Parathyroid adenoma (tissue), 2 donors: ENCODE measurements around the gene HMG20B.

ENCODE experiments used
- H2AFZ ChIP-seq: fragments of 300-600 bp; sonication (generic); one replicate; pipeline ENCODE4 v1.7.0; 2017; ENCODE audit warnings: antibody characterized with exemption, mild to moderate bottlenecking
- H3K27ac ChIP-seq: fragments of 300-600 bp; sonication (generic); one replicate; pipeline ENCODE4 v1.7.0; 2017
- H3K27me3 ChIP-seq: fragments of 300-600 bp; sonication (generic); one replicate; pipeline ENCODE4 v1.7.0; 2017; ENCODE audit warnings: low read length; ENCODE audit not compliant: control insufficient read depth, insufficient read depth
- H3K36me3 ChIP-seq: fragments of 300-600 bp; sonication (generic); one replicate; pipeline ENCODE4 v1.7.0; 2017; ENCODE audit warnings: low read length; ENCODE audit not compliant: control insufficient read depth, insufficient read depth
- H3K4me1 ChIP-seq: fragments of 300-600 bp; sonication (generic); one replicate; pipeline ENCODE4 v1.7.0; 2017; ENCODE audit warnings: control low read depth
- H3K4me2 ChIP-seq: fragments of 300-600 bp; sonication (generic); one replicate; pipeline ENCODE4 v1.7.0; 2017; ENCODE audit warnings: low read length
- H3K4me3 ChIP-seq: fragments of 300-600 bp; sonication (generic); one replicate; pipeline ENCODE4 v1.7.0; 2017; ENCODE audit warnings: low read depth, low read length
- H3K79me2 ChIP-seq: fragments of 300-600 bp; sonication (generic); one replicate; pipeline ENCODE4 v1.7.0; 2017; ENCODE audit warnings: control low read depth
- H3K9ac ChIP-seq: fragments of 300-600 bp; sonication (generic); one replicate; pipeline ENCODE4 v1.7.0; 2017; ENCODE audit warnings: mild to moderate bottlenecking
- H3K9me3 ChIP-seq: fragments of 300-600 bp; sonication (generic); one replicate; pipeline ENCODE4 v1.7.0; 2017; ENCODE audit warnings: low read length; ENCODE audit not compliant: control insufficient read depth
- CTCF ChIP-seq: fragments of 300-600 bp; sonication (generic); IDR thresholded peaks from one replicate; pipeline ENCODE4 v1.7.0; 2017; ENCODE audit warnings: antibody characterized with exemption, mild to moderate bottlenecking
- donor health status: primary hyperparathyroidism.

Gene HMG20B

GRCh38 chr19:3575949-3576673 lies 3.4 kb downstream of the HMG20B start:
- no peaks in the 10 kb centered on the region for H3K9me3 ChIP-seq
- H2AFZ ChIP-seq: no peak overlapping the region
- peak overlapping the region; percentile 9 for H3K4me3 ChIP-seq
- H3K4me1 ChIP-seq: peaks cover 5% of the 10 kb centered on the region
- peak overlapping the region; percentile 17 for H3K4me2 ChIP-seq
- no peak for TF ChIP-seq CTCF
- no peaks in the 10 kb centered on the region for H3K36me3 ChIP-seq
- no peaks in the 10 kb centered on the region for H3K79me2 ChIP-seq
- no peak overlapping the region for H3K27ac ChIP-seq
- no peaks in the 10 kb centered on the region for H3K27me3 ChIP-seq
- no peak overlapping the region for H3K9ac ChIP-seq

- peak overlapping the region; percentile 17 for H3K4me2 ChIP-seq
- H3K27me3 ChIP-seq: no peaks in the 10 kb centered on the region
- no peaks in the 10 kb centered on the region for H3K79me2 ChIP-seq
- peak overlapping the region; percentile 9 for H3K4me3 ChIP-seq
- H3K9ac ChIP-seq: no peak overlapping the region
- peaks cover 4% of the 10 kb centered on the region for H3K4me1 ChIP-seq
- no peak for TF ChIP-seq CTCF
- H2AFZ ChIP-seq: no peak overlapping the region
- no peak overlapping the region for H3K27ac ChIP-seq
- H3K9me3 ChIP-seq: no peaks in the 10 kb centered on the region
- no peaks in the 10 kb centered on the region for H3K36me3 ChIP-seq
These were observed 4.1 kb downstream of the HMG20B start for GRCh38 chr19:3576696-3577443.

- H3K79me2 ChIP-seq: no peaks in the 10 kb centered on the region
- H3K27ac ChIP-seq: no peak overlapping the region
- H3K9me3 ChIP-seq: no peaks in the 10 kb centered on the region
- no peak overlapping the region for H3K4me3 ChIP-seq
- TF ChIP-seq CTCF: no peak
- H3K4me2 ChIP-seq: no peak overlapping the region
- H3K36me3 ChIP-seq: no peaks in the 10 kb centered on the region
- no peaks in the 10 kb centered on the region for H3K4me1 ChIP-seq
- no peaks in the 10 kb centered on the region for H3K27me3 ChIP-seq
- no peak overlapping the region for H2AFZ ChIP-seq
- no peak overlapping the region for H3K9ac ChIP-seq
These were observed 5.1 kb downstream of the HMG20B start for GRCh38 chr19:3577723-3578344.

- Histone ChIP-seq H3K36me3 (no peaks in the 10 kb centered on the region), H3K27ac (no peak overlapping the region), H2AFZ (no peak overlapping the region), H3K27me3 (no peaks in the 10 kb centered on the region), H3K4me3 (no peak overlapping the region), H3K4me2 (no peak overlapping the region), H3K9ac (no peak overlapping the region), H3K4me1 (no peaks in the 10 kb centered on the region), H3K9me3 (no peaks in the 10 kb centered on the region), H3K79me2 (no peaks in the 10 kb centered on the region)
- no peak for TF ChIP-seq CTCF
These were observed 5.6 kb downstream of the HMG20B start for GRCh38 chr19:3578390-3578789.
